Ishikawa (cell line): ENCODE data around the gene DPM3.

ENCODE experiments used
- CEBPB ChIP-seq: IDR thresholded peaks from 2 replicates; pipeline ENCODE4 v1.6.1; 2012
- CREB1 ChIP-seq: IDR thresholded peaks from 2 replicates; pipeline ENCODE4 v1.6.1; 2012; ENCODE audit warnings: low read depth
- EGR1 ChIP-seq: IDR thresholded peaks from 2 replicates; pipeline ENCODE4 v1.6.1; 2012
- EP300 ChIP-seq: IDR thresholded peaks from 2 replicates; pipeline ENCODE4 v1.6.1; 2012; ENCODE audit warnings: borderline replicate concordance
- FOXM1 ChIP-seq: IDR thresholded peaks from 2 replicates; pipeline ENCODE4 v1.6.1; 2012; ENCODE audit warnings: low read depth, borderline replicate concordance
- NFIC ChIP-seq: IDR thresholded peaks from 2 replicates; pipeline ENCODE4 v1.6.1; 2012
- RAD21 ChIP-seq: IDR thresholded peaks from 2 replicates; pipeline ENCODE4 v1.6.1; 2012; ENCODE audit warnings: low read depth
- TAF1 ChIP-seq: IDR thresholded peaks from 2 replicates; pipeline ENCODE4 v1.6.1; 2012; ENCODE audit warnings: low read depth, mild to moderate bottlenecking
- TCF12 ChIP-seq: IDR thresholded peaks from 2 replicates; pipeline ENCODE4 v1.6.1; 2012; ENCODE audit warnings: low read depth
- TEAD4 ChIP-seq: IDR thresholded peaks from 2 replicates; pipeline ENCODE4 v1.6.1; 2012
- YY1 ChIP-seq: IDR thresholded peaks from 2 replicates; pipeline ENCODE4 v1.6.1; 2012; ENCODE audit warnings: low read depth
- ZBTB7A ChIP-seq: IDR thresholded peaks from 2 replicates; pipeline ENCODE4 v1.6.1; 2012; ENCODE audit warnings: low read depth
- TF ChIP-seq, protein P1 (sequence below): IDR thresholded peaks from 2 replicates; pipeline ENCODE4 v1.6.1; 2012; ENCODE audit warnings: low read depth, mild to moderate bottlenecking
- TF ChIP-seq, protein P2 (sequence below): IDR thresholded peaks from 2 replicates; pipeline ENCODE4 v1.6.1; 2012
- TF ChIP-seq, protein P3 (sequence below): IDR thresholded peaks from 2 replicates; pipeline ENCODE4 v1.6.1; 2012

The DPM3 gene

DNA sequence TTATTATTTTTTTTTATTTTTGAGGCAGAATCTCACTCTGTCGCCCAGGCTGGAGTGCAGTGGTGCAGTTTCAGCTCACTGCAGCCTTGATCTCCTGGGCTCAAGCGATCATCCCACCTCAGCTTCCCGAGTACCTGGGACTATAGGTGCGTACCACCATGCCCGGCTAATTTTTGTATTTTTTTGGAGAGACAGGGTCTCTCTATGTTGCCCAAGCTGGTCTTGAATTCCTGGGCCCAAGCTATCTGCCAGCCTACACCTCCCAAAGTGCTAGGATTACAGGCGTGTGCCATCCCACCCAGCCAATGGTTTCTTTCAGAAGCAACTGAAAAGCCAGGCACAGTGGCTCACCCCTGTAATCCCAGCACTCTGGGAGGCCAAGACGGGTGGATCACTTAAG is 30.5 kb upstream of the DPM3 start:
- TF ChIP-seq TEAD4 (no peak), RAD21 (no peak), CEBPB (no peak), EP300 (no peak), TCF12 (no peak), ZBTB7A (no peak)
- TF ChIP-seq, protein P1, sequence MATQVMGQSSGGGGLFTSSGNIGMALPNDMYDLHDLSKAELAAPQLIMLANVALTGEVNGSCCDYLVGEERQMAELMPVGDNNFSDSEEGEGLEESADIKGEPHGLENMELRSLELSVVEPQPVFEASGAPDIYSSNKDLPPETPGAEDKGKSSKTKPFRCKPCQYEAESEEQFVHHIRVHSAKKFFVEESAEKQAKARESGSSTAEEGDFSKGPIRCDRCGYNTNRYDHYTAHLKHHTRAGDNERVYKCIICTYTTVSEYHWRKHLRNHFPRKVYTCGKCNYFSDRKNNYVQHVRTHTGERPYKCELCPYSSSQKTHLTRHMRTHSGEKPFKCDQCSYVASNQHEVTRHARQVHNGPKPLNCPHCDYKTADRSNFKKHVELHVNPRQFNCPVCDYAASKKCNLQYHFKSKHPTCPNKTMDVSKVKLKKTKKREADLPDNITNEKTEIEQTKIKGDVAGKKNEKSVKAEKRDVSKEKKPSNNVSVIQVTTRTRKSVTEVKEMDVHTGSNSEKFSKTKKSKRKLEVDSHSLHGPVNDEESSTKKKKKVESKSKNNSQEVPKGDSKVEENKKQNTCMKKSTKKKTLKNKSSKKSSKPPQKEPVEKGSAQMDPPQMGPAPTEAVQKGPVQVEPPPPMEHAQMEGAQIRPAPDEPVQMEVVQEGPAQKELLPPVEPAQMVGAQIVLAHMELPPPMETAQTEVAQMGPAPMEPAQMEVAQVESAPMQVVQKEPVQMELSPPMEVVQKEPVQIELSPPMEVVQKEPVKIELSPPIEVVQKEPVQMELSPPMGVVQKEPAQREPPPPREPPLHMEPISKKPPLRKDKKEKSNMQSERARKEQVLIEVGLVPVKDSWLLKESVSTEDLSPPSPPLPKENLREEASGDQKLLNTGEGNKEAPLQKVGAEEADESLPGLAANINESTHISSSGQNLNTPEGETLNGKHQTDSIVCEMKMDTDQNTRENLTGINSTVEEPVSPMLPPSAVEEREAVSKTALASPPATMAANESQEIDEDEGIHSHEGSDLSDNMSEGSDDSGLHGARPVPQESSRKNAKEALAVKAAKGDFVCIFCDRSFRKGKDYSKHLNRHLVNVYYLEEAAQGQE, result no peak
- TF ChIP-seq, protein P2, sequence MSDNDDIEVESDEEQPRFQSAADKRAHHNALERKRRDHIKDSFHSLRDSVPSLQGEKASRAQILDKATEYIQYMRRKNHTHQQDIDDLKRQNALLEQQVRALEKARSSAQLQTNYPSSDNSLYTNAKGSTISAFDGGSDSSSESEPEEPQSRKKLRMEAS, result no peak

DNA sequence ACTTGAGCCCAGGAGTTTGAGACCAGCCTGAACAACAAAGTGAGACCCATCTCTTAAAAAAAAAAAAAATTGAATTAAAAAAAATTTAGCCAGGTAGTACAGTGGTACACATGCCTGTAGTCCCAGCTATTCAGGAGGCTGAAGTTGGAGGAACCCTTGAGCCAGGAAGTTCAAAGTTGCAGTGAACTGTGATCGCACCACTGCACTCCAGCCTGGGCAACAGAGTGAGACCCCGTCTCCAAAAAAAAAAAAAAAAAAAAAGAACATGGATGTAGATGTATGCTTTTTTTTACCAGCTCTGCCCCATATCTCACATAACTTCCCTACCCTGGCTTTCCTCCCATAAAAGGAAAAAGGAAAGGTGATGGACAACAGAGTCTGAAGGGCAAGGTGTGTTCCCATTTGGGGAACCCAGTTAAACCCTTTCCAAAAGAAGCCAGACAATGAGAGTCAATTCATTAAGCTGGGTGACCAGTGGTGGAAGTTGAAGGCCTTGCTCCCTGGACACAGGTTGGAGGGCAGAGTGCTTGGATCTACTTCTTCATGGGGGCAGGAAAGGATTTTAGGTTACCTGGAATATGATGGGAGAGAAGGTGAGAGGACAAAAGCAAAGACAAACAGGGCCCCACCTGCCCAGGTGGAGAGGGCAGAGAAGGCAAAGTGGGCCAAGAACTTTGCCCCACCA is 29.9 kb upstream of the DPM3 start:
- TF ChIP-seq CEBPB (no peak), TEAD4 (no peak)

DNA sequence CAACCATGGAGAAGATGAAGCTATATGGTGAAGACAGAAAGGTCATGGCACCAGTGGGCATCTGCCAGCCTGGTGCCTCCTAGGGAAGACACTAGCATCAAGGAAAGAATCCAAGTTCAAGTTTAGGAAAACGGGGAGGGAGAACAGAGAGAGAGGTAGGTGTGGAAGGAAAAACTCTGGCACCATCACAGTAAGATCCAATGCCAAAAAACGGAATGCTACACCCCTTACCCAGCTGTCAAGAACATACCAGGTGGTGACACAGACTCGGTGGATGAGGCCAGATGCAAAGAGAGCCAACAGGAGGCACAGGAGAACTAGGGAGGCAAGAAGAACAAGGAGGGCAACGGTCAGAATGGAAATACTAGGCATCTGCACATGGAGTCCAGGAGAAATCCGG is 29.2 kb upstream of the DPM3 start:
- TF ChIP-seq EP300, result no peak
- TF ChIP-seq YY1, result no peak
- no peak for TF ChIP-seq NFIC
- TF ChIP-seq CEBPB, result no peak
- TF ChIP-seq TEAD4, result no peak
- TF ChIP-seq, protein P1, result no peak
- TF ChIP-seq, protein P2, result no peak
- TF ChIP-seq ZBTB7A, result no peak
- TF ChIP-seq FOXM1, result no peak
- TF ChIP-seq, protein P3, sequence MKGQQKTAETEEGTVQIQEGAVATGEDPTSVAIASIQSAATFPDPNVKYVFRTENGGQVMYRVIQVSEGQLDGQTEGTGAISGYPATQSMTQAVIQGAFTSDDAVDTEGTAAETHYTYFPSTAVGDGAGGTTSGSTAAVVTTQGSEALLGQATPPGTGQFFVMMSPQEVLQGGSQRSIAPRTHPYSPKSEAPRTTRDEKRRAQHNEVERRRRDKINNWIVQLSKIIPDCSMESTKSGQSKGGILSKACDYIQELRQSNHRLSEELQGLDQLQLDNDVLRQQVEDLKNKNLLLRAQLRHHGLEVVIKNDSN, result no peak
- TF ChIP-seq RAD21, result no peak
- no peak for TF ChIP-seq EGR1
- no peak for TF ChIP-seq TAF1

DNA sequence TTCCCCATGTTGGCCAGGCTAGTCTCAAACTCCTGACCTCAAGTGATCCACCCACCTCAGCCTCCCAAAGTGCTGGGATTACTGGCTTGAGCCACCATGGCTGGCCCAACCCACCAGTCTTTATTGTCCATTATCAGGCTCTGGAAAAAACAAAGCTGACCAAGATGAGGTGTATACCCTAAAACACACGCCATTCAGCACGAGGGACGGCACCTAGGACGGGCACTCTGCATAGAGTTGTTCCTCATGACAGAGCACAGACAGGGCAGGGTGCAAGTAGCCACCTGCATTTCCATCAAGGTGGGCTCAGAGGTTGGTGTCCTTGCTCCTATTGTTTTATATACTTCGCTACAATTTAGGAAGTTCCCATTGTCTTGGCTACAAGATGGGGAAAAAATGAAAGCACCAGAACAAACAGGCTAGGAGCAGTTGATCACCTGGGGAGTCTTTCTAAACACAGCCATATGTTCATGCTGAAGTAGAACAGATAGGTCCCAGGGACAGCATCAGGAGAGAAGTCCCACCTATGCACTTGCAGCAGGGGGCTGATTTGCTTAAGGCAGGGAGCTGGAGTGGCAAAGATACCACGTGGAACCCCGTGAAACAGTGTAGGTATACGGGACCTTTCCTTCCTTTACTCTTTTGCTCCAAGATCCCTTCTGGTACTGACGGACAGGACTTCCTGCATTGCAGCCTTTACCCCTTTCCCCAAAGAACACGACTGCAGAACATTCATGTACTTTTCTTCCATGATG is 28.3 kb upstream of the DPM3 start:
- no peak for TF ChIP-seq EGR1
- no peak for TF ChIP-seq TAF1
- TF ChIP-seq, protein P2, result no peak
- TF ChIP-seq CEBPB, result no peak
- TF ChIP-seq RAD21, result no peak
- TF ChIP-seq YY1, result no peak
- TF ChIP-seq NFIC, result no peak
- no peak for TF ChIP-seq EP300
- TF ChIP-seq CREB1, result no peak
- TF ChIP-seq FOXM1, result no peak
- TF ChIP-seq TCF12, result no peak
- TF ChIP-seq, protein P1, result no peak
- no peak for TF ChIP-seq ZBTB7A
- no peak for TF ChIP-seq TEAD4

DNA sequence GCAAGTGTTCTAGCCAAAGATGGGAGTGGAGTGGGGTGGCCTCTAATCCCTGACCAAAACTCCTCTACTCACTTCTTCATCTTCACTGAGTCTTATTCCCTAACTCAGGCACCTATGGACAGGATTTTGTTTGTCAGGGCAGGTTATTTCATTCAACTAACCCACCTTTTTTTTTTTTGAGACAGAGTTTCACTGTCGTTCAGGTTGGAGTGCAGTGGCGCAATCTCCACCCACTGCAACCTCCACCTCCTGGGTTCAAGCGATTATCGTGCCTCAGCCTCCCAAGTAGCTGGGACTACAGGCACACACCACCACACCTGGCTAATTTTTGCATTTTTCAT is 27.7 kb upstream of the DPM3 start:
- peak; percentile 25; the same call in 1 of the 2 replicates for TF ChIP-seq CEBPB
